Left lung (tissue), 10 donors: ENCODE data around the gene WNT4. TPM values are rescaled to one million over a fixed set of nuclear protein-coding genes. Genes with fewer than 3 reads are reported as not detected.
A peak's percentile ranks its signal among the peaks of the same experiment; 100 is the strongest.

Source experiments
- ATAC-seq: fragments of 200-7000 bp; cut with Tn5 transposase; one replicate; pipeline ENCODE4 v1.9.1; 2020; ENCODE audit warnings: moderate library complexity
- DNase-seq, 4 donors: peaks; one replicate each; pipeline ENCODE4 v3.0.0-alpha.2; 2013 to 2020
- H3K27ac ChIP-seq, 2 donors: fragments of 200-600 bp; sonication (generic) in 1 of 2; one replicate each; pipeline versions ENCODE4 v1.5.0 to v1.8.0; 2020 to 2021
- H3K27me3 ChIP-seq, 2 donors: fragments of 200-600 bp; sonication (generic) in 1 of 2; one replicate each; pipeline versions ENCODE4 v1.5.0 to v1.8.0; 2020 to 2021
- H3K36me3 ChIP-seq, 2 donors: fragments of 200-600 bp; sonication (generic) in 1 of 2; one replicate each; pipeline versions ENCODE4 v1.5.0 to v1.8.0; 2020 to 2021
- H3K4me1 ChIP-seq, 2 donors: fragments of 200-600 bp; one replicate each; pipeline ENCODE4 v1.8.0; 2021
- H3K4me3 ChIP-seq, 2 donors: fragments of 200-600 bp; sonication (generic) in 1 of 2; one replicate each; pipeline versions ENCODE4 v1.5.0 to v1.8.0; 2020 to 2021; ENCODE audit warnings: mild to moderate bottlenecking in 1 of 2
- H3K9me3 ChIP-seq, 2 donors: fragments of 200-600 bp; sonication (generic) in 1 of 2; one replicate each; pipeline versions ENCODE4 v1.5.0 to v1.8.0; 2020 to 2021
- CTCF ChIP-seq, 2 donors: fragments of 200-600 bp; sonication (generic) in 1 of 2; IDR thresholded peaks; one replicate each; pipeline versions ENCODE4 v1.5.0 to v1.8.0; 2021; ENCODE audit warnings: antibody characterized with exemption in 2 of 2
- intact Hi-C, 2 donors: fragments of 100-400 bp; cut with DNase I; formaldehyde crosslinking; loops; one replicate each; pipeline versions ENCODE4 v1.11.2 to v1.14.2; 2022
- polyA plus RNA-seq, 6 donors: library from polyadenylated mRNA; unstranded; fragments of 120-200 nt; gene quantifications; one replicate each; pipeline ENCODE4 v1.2.1, GENCODE V29; 2013; ENCODE audit not compliant: insufficient read length in 6 of 6
- total RNA-seq, 2 donors: library from RNA; stranded (reverse); fragmentation: NEBNext Ultra II Directional; extraction: Animal tissue kit (Norgen Biotek cat#: 25700); gene quantifications; one replicate each; pipeline ENCODE4 v1.2.1, GENCODE V29; 2021
- donor health status: DM: no; HTN: yes; CAD: no.
- donor health status: DM: no; HTN: no; CAD: no.

Gene WNT4
- total and polyA plus RNA-seq, 8 donors, result 1.8 to 4.0 (median 2.8) TPM

DNA sequence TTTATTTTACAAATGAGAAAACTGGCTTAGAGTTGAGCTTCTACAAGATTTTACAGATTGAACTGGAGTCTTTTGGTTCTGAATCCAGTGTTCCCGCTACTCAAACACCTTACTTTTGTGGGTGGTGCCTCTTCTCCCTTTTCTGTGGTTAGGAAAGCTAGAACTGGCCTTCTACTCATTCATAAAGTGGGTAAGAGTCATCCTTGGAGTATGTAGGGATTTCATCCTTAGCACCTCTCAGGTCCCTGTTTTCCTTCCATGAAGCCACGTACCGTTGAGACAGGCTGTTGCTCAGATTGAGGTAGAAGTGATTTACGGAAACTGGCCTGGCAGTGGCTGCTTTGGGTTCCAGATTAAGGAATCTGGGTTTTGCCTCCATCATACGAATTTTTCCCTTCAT lies 35.8 kb downstream of the WNT4 start:
- H3K36me3 ChIP-seq, result peaks cover 0 to 63% of the 10 kb centered on the region in 2 donors
- H3K4me3 ChIP-seq, result no peak overlapping the region
- H3K4me1 ChIP-seq, result peaks cover 0 to 36% of the 10 kb centered on the region in 2 donors
- H3K27ac ChIP-seq, result no peak overlapping the region
- no peaks in the 10 kb centered on the region for H3K9me3 ChIP-seq
- DNase-seq (no peak), ATAC-seq (peak; percentile 33)
- intact Hi-C loops, result no loop called here
- no peak for TF ChIP-seq CTCF (IDR thresholded peaks at IDR 0.05)
- H3K27me3 ChIP-seq, result no peaks in the 10 kb centered on the region

GRCh38 chr1:22105611-22106207 lies 37.2 kb downstream of the WNT4 start:
- peaks cover 0 to 48% of the 10 kb centered on the region in 2 donors for H3K4me1 ChIP-seq
- H3K9me3 ChIP-seq, result no peaks in the 10 kb centered on the region
- H3K27me3 ChIP-seq, result no peaks in the 10 kb centered on the region
- ATAC-seq (peak; percentile 80), DNase-seq (peak in 1 of 4 donors; percentile 48)
- peaks cover 0 to 55% of the 10 kb centered on the region in 2 donors for H3K36me3 ChIP-seq
- H3K4me3 ChIP-seq, result no peak overlapping the region
- TF ChIP-seq CTCF (IDR thresholded peaks at IDR 0.05), result peak; percentile 53 to 64
- peak overlapping the region in 1 of 2 donors; percentile 46 for H3K27ac ChIP-seq
- intact Hi-C loops, result no loop called here

GRCh38 chr1:22104865-22105437 lies 37.9 kb downstream of the WNT4 start:
- H3K4me3 ChIP-seq, result no peak overlapping the region
- intact Hi-C loops, result no loop called here
- no peak for TF ChIP-seq CTCF (IDR thresholded peaks at IDR 0.05)
- H3K36me3 ChIP-seq, result peaks cover 0 to 55% of the 10 kb centered on the region in 2 donors
- H3K27ac ChIP-seq, result peak overlapping the region in 1 of 2 donors; percentile 46
- no peaks in the 10 kb centered on the region for H3K9me3 ChIP-seq
- ATAC-seq, result no peak
- DNase-seq, result no peak
- H3K4me1 ChIP-seq, result peaks cover 0 to 50% of the 10 kb centered on the region in 2 donors
- no peaks in the 10 kb centered on the region for H3K27me3 ChIP-seq

DNA sequence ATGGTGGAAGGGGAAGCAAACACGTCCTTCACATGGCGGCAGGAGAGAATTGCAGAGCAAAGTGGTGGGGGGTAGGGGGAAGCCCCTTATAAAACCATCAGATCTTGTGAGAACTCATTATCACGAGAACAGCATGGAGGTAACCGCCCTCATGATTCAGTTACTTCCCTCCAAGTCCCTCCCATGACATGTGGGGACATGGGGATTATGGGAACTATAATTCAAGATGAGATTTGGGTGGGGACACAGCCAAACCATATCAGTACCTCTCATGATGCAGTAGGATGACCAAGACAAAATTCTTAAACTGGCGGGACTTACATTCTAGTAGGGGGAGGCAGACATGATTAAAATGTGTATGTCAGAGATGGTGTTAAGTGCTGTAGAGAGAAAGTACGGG lies 38.8 kb downstream of the WNT4 start:
- ATAC-seq (no peak), DNase-seq (no peak)
- Histone ChIP-seq H3K27me3 (no peaks in the 10 kb centered on the region), H3K9me3 (no peaks in the 10 kb centered on the region), H3K27ac (peak overlapping the region in 1 of 2 donors; percentile 46), H3K4me1 (peaks cover 0 to 53% of the 10 kb centered on the region in 2 donors), H3K4me3 (no peak overlapping the region), H3K36me3 (peaks cover 0 to 52% of the 10 kb centered on the region in 2 donors)
- no peak for TF ChIP-seq CTCF (IDR thresholded peaks at IDR 0.05)
- intact Hi-C loops, result no loop called here

- Histone ChIP-seq H3K4me1 (peaks cover 0 to 55% of the 10 kb centered on the region in 2 donors), H3K9me3 (no peaks in the 10 kb centered on the region), H3K36me3 (peaks cover 0 to 52% of the 10 kb centered on the region in 2 donors), H3K27ac (no peak overlapping the region), H3K27me3 (no peaks in the 10 kb centered on the region), H3K4me3 (no peak overlapping the region)
- ATAC-seq (no peak), DNase-seq (no peak)
- no peak for TF ChIP-seq CTCF (IDR thresholded peaks at IDR 0.05)
- intact Hi-C loops, result no loop called here
These were observed 40.2 kb downstream of the WNT4 start for GRCh38 chr1:22102746-22103145.
